HG02852 (cell line): ENCODE data around the gene NR1H4.
"Not testable (repeated sequence)": the region's sequence is repeated elsewhere in the genome, so short reads cannot be mapped to it uniquely, and the experiment has no call there.

ENCODE experiments used
- ATAC-seq: cut with Tn5 transposase; IDR thresholded peaks from one replicate; pipeline ENCODE4 v1.9.1; 2021; ENCODE audit warnings: mild to moderate bottlenecking, moderate library complexity; ENCODE audit not compliant: unreplicated experiment

NR1H4 gene

GRCh38 chr12:100508751-100509150 is 35.1 kb downstream of the NR1H4 start:
- ATAC-seq = no peak

- no peak for ATAC-seq
Observed at GRCh38 chr12:100512692-100513091, 39.0 kb downstream of the NR1H4 start.

GRCh38 chr12:100515968-100516367 is 42.3 kb downstream of the NR1H4 start:
- no peak for ATAC-seq

GRCh38 chr12:100518376-100518775 is 44.7 kb downstream of the NR1H4 start:
- ATAC-seq = no peak

- no peak for ATAC-seq
Observed at GRCh38 chr12:100520048-100520769, 46.5 kb downstream of the NR1H4 start.

- ATAC-seq = no peak
Observed at GRCh38 chr12:100521958-100522357, 48.3 kb downstream of the NR1H4 start.

- no peak for ATAC-seq
Observed at GRCh38 chr12:100528034-100528433, 54.4 kb downstream of the NR1H4 start.

GRCh38 chr12:100528471-100529127 is 54.9 kb downstream of the NR1H4 start:
- no peak for ATAC-seq

GRCh38 chr12:100529756-100530350 is 56.2 kb downstream of the NR1H4 start:
- no peak for ATAC-seq

GRCh38 chr12:100533376-100533775 is 59.7 kb downstream of the NR1H4 start:
- ATAC-seq = no peak

- no peak for ATAC-seq
Observed at GRCh38 chr12:100534625-100535227, 61.1 kb downstream of the NR1H4 start.

GRCh38 chr12:100539202-100539601 is 65.5 kb downstream of the NR1H4 start:
- no peak for ATAC-seq

GRCh38 chr12:100544165-100544564 is 70.5 kb downstream of the NR1H4 start:
- ATAC-seq = no peak

GRCh38 chr12:100545092-100545491 is 71.4 kb downstream of the NR1H4 start:
- ATAC-seq = no peak

- ATAC-seq = no peak
Observed at GRCh38 chr12:100553936-100554335, 80.3 kb downstream of the NR1H4 start.

- ATAC-seq = no peak
Observed at GRCh38 chr12:100554608-100555077, 81.0 kb downstream of the NR1H4 start.

GRCh38 chr12:100555722-100556121 is 82.1 kb downstream of the NR1H4 start:
- no peak for ATAC-seq

- no peak for ATAC-seq
Observed at GRCh38 chr12:100557357-100557756, 83.7 kb downstream of the NR1H4 start.

- not testable (repeated sequence) for ATAC-seq
Observed at GRCh38 chr12:100559261-100559660, 85.6 kb downstream of the NR1H4 start.

GRCh38 chr12:100564090-100564489 is 90.4 kb downstream of the NR1H4 start:
- no peak for ATAC-seq

GRCh38 chr12:100564905-100565467 is 91.3 kb downstream of the NR1H4 start:
- ATAC-seq = no peak
